IgD-negative memory B cell (primary cell): ENCODE measurements around the gene MED31. TPM values are rescaled to one million over a fixed set of nuclear protein-coding genes. Genes with fewer than 3 reads are reported as not detected.
"Not testable (repeated sequence)": the region's sequence is repeated elsewhere in the genome, so short reads cannot be mapped to it uniquely, and the experiment has no call there.

ENCODE experiments used
- H3K27ac Mint-ChIP-seq, 3 donors: one replicate each; pipeline ENCODE4 v1.8.0; 2020 to 2022; ENCODE audit warnings: mild to moderate bottlenecking in 3 of 3, mixed read lengths in 3 of 3, moderate library complexity in 1 of 3
- H3K27me3 Mint-ChIP-seq: one replicate; pipeline ENCODE4 v1.8.0; 2021; ENCODE audit warnings: mixed read lengths
- H3K36me3 Mint-ChIP-seq: one replicate; pipeline ENCODE4 v1.8.0; 2020; ENCODE audit warnings: mild to moderate bottlenecking, mixed read lengths
- H3K4me1 Mint-ChIP-seq, 3 donors: one replicate each; pipeline ENCODE4 v1.8.0; 2020 to 2022; ENCODE audit warnings: mixed read lengths in 3 of 3, mild to moderate bottlenecking in 1 of 3
- H3K4me3 Mint-ChIP-seq, 4 donors: one replicate each; pipeline ENCODE4 v1.8.0; 2020 to 2022; ENCODE audit warnings: mild to moderate bottlenecking in 4 of 4, mixed read lengths in 4 of 4, moderate library complexity in 3 of 4
- H3K9me3 Mint-ChIP-seq, 3 donors: one replicate each; pipeline ENCODE4 v1.8.0; 2020 to 2021; ENCODE audit warnings: mixed read lengths in 3 of 3, mild to moderate bottlenecking in 1 of 3
- polyA plus RNA-seq: library from polyadenylated mRNA; unstranded; fragments of 300-500 nt; fragmentation: Illumina TruSeq; gene quantifications from one replicate; pipeline ENCODE4 v1.2.3, GENCODE V29; 2021

MED31 gene
- polyA plus RNA-seq, 1 donor from 2014 or later, result 33.3 TPM

DNA sequence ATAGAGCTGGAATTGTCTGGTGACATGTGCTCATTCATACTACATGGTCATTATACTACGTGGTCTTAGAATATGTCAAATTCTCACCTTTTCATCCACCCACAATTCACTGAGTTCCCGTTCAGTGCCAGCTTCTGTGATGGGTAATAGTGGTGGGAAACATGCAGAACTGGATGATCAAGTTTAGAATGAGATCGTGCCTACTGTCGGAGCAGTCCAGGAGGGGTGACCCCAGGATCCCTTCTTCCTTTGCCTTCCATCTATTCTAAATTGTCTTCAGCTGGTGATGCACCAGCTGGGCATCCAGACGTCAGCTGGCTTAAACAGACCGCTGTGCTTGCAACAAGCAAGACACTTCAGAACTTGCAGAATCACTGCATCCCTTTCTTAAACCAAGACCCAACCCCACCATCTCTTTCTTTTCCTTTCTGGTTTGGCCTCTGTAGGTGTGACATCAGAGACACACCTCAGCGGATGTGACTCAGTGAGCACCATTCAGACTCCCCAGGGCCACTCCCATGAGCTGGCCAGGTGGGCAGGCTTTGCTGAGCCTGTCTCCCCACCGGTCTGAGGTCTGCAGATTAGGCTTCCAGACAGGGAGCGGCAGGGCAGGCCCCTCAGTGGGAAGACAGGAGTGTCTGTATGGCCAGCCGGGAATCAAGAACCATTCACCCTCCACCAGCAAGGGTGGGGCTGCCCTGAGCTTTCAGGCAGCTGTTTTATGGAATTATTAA, 18.2 kb upstream of the MED31 start:
- H3K4me1 Mint-ChIP-seq, result peaks cover 5 to 7% (median 5%) of the 10 kb centered on the region in 3 donors

DNA sequence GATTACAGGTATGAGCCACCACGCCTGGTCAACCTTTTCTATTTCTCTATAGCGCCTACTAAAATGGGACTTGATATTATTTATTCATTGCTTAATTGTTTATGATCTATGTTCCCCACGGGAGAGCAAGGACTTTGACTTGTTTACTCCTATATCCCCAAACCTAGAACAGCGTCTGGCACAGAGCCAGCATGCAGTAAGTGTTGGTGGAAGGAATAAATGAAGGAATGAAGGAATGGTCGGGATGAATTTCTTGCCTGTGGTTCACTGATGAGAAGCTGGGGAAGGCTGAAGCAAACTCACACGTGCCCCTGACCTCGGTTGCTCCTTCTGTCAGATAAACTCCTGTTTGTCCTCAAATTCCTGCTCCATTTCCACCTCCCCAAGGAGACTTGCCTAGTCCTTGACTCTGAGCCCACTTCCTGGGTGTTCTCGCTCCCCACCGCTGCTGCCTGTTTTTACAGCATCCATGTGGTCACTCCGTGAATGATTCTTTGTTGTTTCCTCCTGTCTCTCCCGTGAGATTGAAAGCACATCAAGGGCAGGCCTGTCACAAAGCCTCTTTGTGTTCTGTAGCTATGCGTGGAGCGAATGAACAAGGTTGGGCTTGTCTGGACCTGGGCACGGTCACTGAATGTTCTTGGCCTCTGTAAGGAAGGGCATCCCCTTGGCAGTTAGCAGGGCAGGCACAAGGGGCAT, 17.5 kb upstream of the MED31 start:
- Mint-ChIP-seq H3K27ac (peak overlapping the region in 1 of 3 donors; percentile 39), H3K27me3 (no peaks in the 10 kb centered on the region), H3K36me3 (peaks cover 7% of the 10 kb centered on the region), H3K4me3 (peak overlapping the region in 1 of 4 donors; percentile 34), H3K9me3 (no peaks in the 10 kb centered on the region), H3K4me1 (peaks cover 5 to 7% (median 5%) of the 10 kb centered on the region in 3 donors)

More for the DNA sequence above, 18.2 kb upstream of the MED31 start:
- H3K36me3 Mint-ChIP-seq, result peaks cover 7% of the 10 kb centered on the region
- H3K27ac Mint-ChIP-seq, result peak overlapping the region in 1 of 3 donors; percentile 77
- H3K9me3 Mint-ChIP-seq, result no peaks in the 10 kb centered on the region
- no peaks in the 10 kb centered on the region for H3K27me3 Mint-ChIP-seq
- peak overlapping the region in 1 of 4 donors; percentile 34 for H3K4me3 Mint-ChIP-seq

DNA sequence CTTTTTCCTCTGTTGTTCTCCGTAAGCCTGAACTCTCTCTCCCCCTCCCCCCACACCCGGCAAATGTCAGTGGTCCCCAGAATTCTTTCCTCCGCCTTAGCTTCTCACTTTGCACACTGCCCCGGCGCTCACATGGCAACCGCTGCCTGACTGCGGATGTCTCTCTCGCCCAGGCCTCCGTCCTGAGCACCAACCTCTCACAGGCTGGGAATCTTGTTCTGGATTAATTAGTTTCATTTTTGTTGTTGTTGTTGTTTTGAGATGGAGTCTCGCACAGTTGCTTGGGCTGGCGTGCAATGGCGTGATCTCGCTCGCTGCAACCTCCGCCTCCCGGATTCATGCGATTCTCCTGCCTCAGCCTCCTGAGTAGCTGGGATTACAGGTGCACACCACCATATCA, 16.8 kb upstream of the MED31 start:
- no peaks in the 10 kb centered on the region for H3K9me3 Mint-ChIP-seq
- no peak overlapping the region for H3K27ac Mint-ChIP-seq
- H3K36me3 Mint-ChIP-seq, result peaks cover 7% of the 10 kb centered on the region
- no peaks in the 10 kb centered on the region for H3K27me3 Mint-ChIP-seq
- H3K4me1 Mint-ChIP-seq, result peaks cover 5 to 7% (median 5%) of the 10 kb centered on the region in 3 donors
- H3K4me3 Mint-ChIP-seq, result no peak overlapping the region

DNA sequence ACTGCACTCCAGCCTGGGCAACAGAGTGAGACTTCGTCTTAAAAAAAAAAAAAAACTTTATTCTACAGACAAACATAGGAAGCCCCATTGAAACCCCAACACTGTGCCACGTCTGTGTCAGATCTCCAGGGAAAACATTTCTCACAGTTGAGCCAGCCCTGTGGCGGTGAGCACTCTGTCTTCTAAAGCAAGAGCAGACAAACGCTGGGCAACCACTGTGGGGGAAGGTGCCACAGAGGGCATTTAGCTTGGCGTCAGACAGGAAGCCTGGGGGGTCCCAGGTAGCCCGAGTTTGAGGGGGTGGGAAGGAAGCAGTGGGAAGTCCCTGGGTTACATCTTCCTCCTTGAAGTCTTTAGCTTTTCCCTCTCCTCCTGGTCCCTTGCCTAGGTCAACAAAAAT, 16.1 kb upstream of the MED31 start:
- Mint-ChIP-seq H3K27me3 (no peaks in the 10 kb centered on the region), H3K9me3 (no peaks in the 10 kb centered on the region), H3K27ac (no peak overlapping the region), H3K36me3 (peaks cover 7% of the 10 kb centered on the region), H3K4me1 (peaks cover 8 to 10% (median 9%) of the 10 kb centered on the region in 3 donors), H3K4me3 (no peak overlapping the region)

DNA sequence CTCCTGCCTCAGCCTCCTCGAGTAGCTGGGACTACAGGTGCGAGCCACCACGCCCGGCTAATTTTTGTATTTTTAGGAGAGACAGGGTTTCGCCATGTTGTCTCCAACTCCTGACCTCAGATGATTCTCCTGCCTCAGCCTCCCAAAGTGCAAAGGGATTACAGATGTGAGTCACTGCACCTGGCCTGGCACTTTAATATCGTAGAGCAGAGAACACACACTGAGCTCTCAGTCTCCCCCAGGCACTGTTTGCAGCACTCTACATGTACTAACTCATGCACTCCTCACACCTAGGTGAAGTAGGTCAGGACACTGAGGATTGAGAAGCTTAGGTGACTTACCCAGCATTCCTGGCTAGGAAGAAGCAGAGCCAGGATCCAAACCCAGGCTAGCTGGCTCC, 15.2 kb upstream of the MED31 start:
- Mint-ChIP-seq H3K27ac (no peak overlapping the region), H3K27me3 (no peaks in the 10 kb centered on the region), H3K4me3 (peak overlapping the region in 1 of 4 donors; percentile 17)

DNA sequence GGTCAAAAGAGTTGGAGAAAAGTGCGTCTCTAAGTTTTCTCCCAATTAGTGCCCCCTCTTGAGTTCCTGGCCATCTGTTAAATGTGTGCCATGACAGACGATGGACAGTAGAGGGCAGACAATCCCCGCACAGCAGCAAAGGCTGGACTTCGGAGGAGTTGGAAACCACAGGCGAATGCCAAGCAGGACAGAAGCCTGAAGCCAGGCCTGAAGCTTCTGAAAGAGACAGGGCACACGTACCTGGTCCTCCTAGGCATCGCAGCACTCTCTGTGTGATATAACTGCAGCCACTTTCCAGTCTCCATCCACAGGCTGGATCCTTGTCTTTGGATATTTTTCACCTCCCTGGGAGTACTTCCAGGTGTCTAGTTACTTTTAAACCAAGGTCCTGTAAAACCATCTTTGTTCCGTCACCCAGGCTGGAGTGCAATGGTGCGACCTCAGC, 14.7 kb upstream of the MED31 start:
- H3K4me3 Mint-ChIP-seq, result peak overlapping the region in 2 of 4 donors; percentile 17 to 39
- H3K4me1 Mint-ChIP-seq, result peaks cover 15 to 21% (median 20%) of the 10 kb centered on the region in 3 donors
- peaks cover 5% of the 10 kb centered on the region for H3K36me3 Mint-ChIP-seq
- H3K27me3 Mint-ChIP-seq, result no peaks in the 10 kb centered on the region
- H3K9me3 Mint-ChIP-seq, result no peaks in the 10 kb centered on the region
- no peak overlapping the region for H3K27ac Mint-ChIP-seq

More for the DNA sequence above, 15.2 kb upstream of the MED31 start:
- Mint-ChIP-seq H3K9me3 (no peaks in the 10 kb centered on the region), H3K4me1 (peaks cover 12 to 17% (median 15%) of the 10 kb centered on the region in 3 donors), H3K36me3 (peaks cover 6% of the 10 kb centered on the region)

DNA sequence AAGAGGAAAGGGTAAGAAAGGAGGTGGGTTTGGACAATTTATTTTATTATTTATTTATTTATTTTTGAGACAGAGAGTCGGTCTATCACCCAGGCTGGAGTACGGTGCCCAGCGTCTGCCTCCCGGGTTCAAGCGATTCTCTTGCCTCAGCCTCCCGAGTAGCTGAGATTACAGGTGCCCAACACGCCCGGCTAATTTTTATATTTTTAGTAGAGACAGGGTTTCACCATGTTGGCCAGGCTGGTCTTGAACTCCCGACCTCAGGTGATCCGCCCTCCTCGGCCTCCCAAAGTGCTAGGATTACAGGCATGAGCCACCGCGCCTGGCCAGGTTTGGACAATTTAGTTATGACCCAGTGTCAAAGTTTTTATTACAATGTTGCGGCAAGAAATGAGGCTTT, 11.8 kb upstream of the MED31 start:
- H3K27me3 Mint-ChIP-seq, H3K4me3 Mint-ChIP-seq: not testable (repeated sequence)
- peaks cover 20 to 36% (median 34%) of the 10 kb centered on the region in 3 donors for H3K4me1 Mint-ChIP-seq

DNA sequence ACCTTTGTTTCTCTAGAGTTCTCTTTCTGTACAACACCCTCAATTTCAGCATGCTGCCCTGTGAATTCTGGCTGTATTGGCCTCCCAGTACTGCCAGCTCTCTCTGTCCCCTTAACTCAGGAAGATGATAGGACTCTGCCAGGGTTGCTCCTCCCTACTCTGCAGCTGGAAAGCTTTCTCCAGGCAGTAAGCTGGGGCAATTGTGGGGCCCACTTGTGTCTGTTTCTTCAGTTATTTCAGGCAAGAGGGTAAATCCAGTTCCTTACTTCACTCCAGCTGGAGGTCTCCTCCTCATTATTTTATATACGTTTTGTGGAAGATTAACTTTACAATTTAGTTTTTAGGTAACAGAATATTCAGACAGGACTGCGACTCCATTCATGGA, 10.1 kb upstream of the MED31 start:
- Mint-ChIP-seq H3K36me3 (peaks cover 2% of the 10 kb centered on the region), H3K4me1 (peaks cover 23 to 37% (median 36%) of the 10 kb centered on the region in 3 donors), H3K27me3 (no peaks in the 10 kb centered on the region), H3K4me3 (peak overlapping the region; percentile 68 to 77 (median 68)), H3K9me3 (no peaks in the 10 kb centered on the region), H3K27ac (peak overlapping the region in 1 of 3 donors; percentile 23)

More for the DNA sequence above, 11.8 kb upstream of the MED31 start:
- H3K9me3 Mint-ChIP-seq, H3K27ac Mint-ChIP-seq, H3K36me3 Mint-ChIP-seq: not testable (repeated sequence)

DNA sequence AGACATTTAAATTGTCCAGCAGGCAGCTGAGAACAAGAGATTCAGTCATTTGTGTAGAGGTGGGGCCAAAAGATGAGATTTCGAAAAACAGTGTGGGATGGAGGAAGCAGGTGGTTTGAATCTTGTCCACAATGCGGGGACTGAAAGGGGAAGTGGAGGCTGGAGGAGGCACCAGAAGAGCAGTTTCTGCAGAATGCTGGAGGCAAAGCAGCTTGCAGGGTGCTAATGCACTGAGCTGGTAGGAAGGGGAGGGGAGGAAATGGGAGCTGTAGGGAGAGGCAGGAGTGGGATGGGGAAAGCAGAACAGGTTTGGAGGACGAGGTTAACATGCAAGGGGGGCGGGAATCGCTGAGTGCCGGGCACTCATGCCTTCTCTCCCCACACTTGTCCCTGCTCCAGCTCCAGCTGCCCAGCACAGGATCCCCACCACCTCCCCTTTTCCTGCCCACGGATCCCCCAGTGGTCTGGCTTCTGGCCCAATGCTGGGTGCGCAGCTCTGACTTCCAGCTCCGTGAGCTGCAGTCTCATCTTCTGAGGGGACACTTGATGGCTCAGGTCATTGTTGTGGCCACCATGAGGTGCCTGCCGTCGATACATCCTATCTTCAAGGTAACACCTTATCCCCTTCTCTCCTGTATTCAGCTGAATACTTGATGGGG, 9.5 kb upstream of the MED31 start:
- Mint-ChIP-seq H3K27ac (peak overlapping the region; percentile 34 to 93 (median 87)), H3K4me3 (peak overlapping the region; percentile 68 to 90 (median 74)), H3K36me3 (peaks cover 2% of the 10 kb centered on the region), H3K4me1 (peaks cover 20 to 35% (median 34%) of the 10 kb centered on the region in 3 donors), H3K27me3 (no peaks in the 10 kb centered on the region), H3K9me3 (no peaks in the 10 kb centered on the region)

DNA sequence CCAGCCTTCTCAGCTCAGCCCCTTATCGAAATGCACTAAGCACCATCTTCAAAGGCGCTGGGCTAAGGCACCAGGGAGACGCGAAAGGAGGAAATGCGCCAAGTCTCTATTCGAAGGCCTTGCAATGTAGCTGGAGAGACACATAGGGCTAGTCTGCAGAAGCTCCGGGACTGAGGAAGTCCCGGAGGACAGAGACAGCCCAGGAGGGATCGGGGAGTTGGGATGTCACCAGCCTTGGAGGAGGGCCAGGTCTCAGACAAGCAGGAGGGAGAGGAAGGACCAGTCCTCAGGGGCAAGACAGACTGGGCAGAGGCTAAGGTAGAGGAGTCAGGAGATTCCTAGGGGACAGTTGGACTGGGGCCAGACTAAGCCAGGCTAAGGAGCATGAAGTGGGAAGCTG, 8.7 kb upstream of the MED31 start:
- peaks cover 23 to 41% (median 36%) of the 10 kb centered on the region in 3 donors for H3K4me1 Mint-ChIP-seq
- peak overlapping the region; percentile 44 to 90 (median 76) for H3K4me3 Mint-ChIP-seq
- no peaks in the 10 kb centered on the region for H3K27me3 Mint-ChIP-seq
- H3K9me3 Mint-ChIP-seq, result no peaks in the 10 kb centered on the region
- peak overlapping the region; percentile 34 to 93 (median 59) for H3K27ac Mint-ChIP-seq
- H3K36me3 Mint-ChIP-seq, result peaks cover 2% of the 10 kb centered on the region

DNA sequence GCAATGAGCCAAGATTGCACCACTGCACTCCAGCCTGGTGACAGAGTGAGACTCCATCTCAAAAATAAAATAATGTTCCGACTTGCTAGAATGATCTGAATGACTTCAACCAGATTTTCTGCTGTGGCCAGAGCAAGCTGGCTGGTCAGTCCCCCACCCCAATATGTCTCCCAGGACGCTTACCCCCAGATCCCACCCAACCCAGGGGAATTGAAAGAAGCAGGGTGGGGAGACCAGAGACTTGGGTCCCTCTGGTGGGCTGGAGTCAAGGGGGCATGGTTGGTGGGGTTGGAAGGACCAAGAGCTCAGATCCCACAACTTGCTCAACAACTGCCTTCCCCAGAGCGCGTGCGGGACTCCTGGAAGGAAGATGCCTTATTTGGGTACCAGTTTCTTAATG, 7.0 kb upstream of the MED31 start:
- Mint-ChIP-seq H3K27ac (peak overlapping the region in 2 of 3 donors; percentile 61 to 88), H3K4me3 (peak overlapping the region; percentile 74 to 91 (median 84)), H3K4me1 (peaks cover 32 to 51% (median 44%) of the 10 kb centered on the region in 3 donors)
- not testable (repeated sequence) for H3K27me3 Mint-ChIP-seq, H3K36me3 Mint-ChIP-seq, H3K9me3 Mint-ChIP-seq

DNA sequence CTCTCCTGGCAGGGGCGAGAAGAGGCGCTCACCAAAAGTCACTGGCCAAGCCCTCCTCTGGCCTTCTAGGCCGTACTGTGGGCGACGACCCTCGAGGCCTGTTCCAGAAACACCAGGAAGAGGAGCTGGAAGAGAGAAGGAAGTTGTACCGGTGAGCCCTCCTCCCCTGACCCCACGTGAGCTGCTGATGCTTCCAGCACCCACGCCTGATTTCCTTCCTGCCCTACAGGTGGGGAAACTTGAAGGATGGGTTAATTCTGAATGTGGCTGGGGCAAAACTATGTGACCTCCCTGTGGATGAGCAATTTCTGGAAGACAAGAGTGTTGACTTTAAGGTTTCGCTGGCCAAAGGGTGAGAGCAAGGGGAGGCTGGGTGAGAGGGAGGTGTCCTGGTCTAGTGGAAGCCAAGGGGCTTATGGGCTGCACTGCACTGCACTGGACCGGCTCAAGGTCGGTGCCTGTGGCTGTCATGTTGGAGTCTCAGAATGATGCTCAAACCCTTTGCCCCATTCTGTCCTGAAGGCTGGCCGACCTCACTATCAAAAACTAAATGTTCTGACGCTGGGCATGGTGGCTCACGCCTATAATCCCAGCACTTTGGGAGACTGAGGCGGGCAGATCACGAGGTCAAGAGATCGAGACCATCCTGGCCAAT, 6.4 kb upstream of the MED31 start:
- Mint-ChIP-seq H3K27ac (peak overlapping the region; percentile 56 to 88 (median 88)), H3K27me3 (no peaks in the 10 kb centered on the region), H3K36me3 (peaks cover 2% of the 10 kb centered on the region), H3K4me3 (peak overlapping the region; percentile 91 to 98 (median 93)), H3K4me1 (peaks cover 37 to 55% (median 50%) of the 10 kb centered on the region in 3 donors), H3K9me3 (no peaks in the 10 kb centered on the region)

DNA sequence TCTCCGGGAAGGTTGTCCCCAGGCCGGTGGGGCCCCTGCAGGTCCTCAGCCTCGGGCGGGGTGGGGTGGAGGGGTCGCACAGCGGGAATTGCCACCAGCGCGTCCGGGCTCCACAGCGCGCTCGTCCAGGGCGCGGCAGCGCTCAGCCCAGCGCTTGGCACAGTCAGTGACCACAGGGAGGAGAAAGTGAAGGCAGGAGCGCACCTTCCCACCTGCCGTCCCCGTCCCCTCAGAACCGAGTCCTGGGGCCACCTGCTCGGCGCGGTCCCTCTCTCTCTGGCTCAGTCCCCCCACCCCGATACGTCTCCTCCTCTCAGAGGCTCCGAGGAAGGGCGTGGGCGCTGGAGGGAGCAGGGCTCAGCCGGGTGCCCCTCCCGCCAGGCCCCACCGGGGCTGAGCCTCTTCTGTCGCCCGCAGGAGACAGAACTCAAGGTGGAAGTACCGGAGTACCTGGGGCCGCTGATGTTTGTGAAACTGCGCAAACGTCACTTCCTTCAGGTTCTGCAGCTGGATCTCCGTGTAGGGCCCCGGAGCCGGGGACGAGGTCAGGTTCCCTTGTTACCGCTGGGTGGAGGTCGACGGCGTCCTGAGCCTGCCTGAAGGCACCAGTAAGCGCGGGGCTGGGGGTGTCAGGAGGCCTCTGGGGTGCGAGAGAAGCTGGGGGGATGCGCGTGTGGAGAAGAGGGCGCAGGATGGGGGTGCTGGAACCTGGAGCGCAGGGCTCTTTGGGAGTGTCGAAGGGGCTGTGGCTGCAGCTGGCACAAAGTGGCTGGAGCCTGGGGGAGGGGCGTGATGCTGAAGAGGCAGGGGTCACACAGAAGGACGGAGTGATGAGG, 5.6 kb upstream of the MED31 start:
- peaks cover 39 to 54% (median 46%) of the 10 kb centered on the region in 3 donors for H3K4me1 Mint-ChIP-seq
- H3K9me3 Mint-ChIP-seq, H3K27me3 Mint-ChIP-seq, H3K36me3 Mint-ChIP-seq: not testable (repeated sequence)
- peak overlapping the region; percentile 56 to 88 (median 88) for H3K27ac Mint-ChIP-seq
- peak overlapping the region; percentile 91 to 98 (median 93) for H3K4me3 Mint-ChIP-seq
